ENCODE data around the gene TRIM3. TPM values are rescaled to one million over a fixed set of nuclear protein-coding genes. Genes with fewer than 3 reads are reported as not detected.

Gene TRIM3
- total RNA-seq, 1 experiment from 2014 or later: 20.3 TPM

DNA sequence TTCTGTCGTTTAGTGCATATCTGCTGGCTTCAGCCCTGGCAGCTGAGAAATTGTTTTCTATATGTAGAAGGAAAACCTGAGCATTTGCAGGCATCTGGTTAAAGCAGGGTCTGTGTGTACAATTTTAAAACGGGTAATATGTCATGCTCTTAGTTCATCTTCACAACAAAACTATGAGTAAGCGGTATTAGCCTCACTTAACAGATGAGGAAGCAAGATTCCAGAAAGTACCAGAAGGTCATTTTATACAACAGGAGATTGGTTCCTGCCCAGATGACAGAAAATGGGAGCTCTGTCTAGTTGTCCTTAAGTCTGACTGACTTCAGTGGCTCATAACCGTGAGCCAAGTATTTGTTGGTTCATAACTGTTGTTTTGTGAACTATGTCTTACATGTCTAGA, 8.7 kb upstream of the TRIM3 start:
- intact Hi-C loops (cut with micrococcal nuclease): loop anchor here (5.0 kb wide), 1 partner anchor 120 kb away; the partner anchor contains the start of genes ILK and RRP8
- no TSS peak for BruUV-seq (replicated peaks)
- POLR2A ChIA-PET (ENCODE audit: unreplicated experiment): no interaction called here
- CTCF ChIA-PET: no interaction called here
- H3K36me3 ChIP-seq (ENCODE audit: low read depth, low read length): peaks cover 44% of the 10 kb centered on the region
- H3K9ac ChIP-seq (ENCODE audit: low read length): peak overlapping the region; percentile 96
- peaks cover 57% of the 10 kb centered on the region for H3K79me2 ChIP-seq (ENCODE audit: low read length)
- H3K27me3 ChIP-seq (ENCODE audit: low read length): no peaks in the 10 kb centered on the region
- H3K9me2 ChIP-seq (replicated peaks; ENCODE audit: low read length): no peaks in the 10 kb centered on the region
- H3K4me2 ChIP-seq (ENCODE audit: low read length): peak overlapping the region; percentile 92
- H3K4me3 ChIP-seq (ENCODE audit: low read length): peak overlapping the region; percentile 95
- no peaks in the 10 kb centered on the region for H3K9me3 ChIP-seq (ENCODE audit: low read length)
- ATAC-seq: no peak
- peaks cover 12% of the 10 kb centered on the region for H3K4me1 ChIP-seq (ENCODE audit: insufficient read depth, low read length)
- H3K27ac ChIP-seq (ENCODE audit: low read length): no peak overlapping the region
- no peaks in the 10 kb centered on the region for H3F3A ChIP-seq (ENCODE audit: low read length, unreplicated experiment)
- TF ChIP-seq EZH2phosphoT487 (IDR thresholded peaks at IDR 0.05; ENCODE audit: borderline replicate concordance, low read length) (no peak), EZH2 (IDR thresholded peaks at IDR 0.05; ENCODE audit: low read length, unreplicated experiment) (no peak), CTCF (conservative IDR thresholded peaks at IDR 0.05; ENCODE audit: low read depth, low read length) (no peak)
- no peak for DNase-seq
- no peaks in the 10 kb centered on the region for H4K20me1 ChIP-seq (ENCODE audit: low read length)
- no peak overlapping the region for H2AFZ ChIP-seq (ENCODE audit: low read length)

- ChIA-PET POLR2A (ENCODE audit: unreplicated experiment) (no interaction called here), CTCF (interaction anchor here (0.5 to 0.8 kb wide), 2 partner anchors 103 to 186 kb away, joined by 8 read pairs; no protein-coding TSS in a partner anchor)
- ATAC-seq (peak; percentile 3; the same call in 1 of the 2 replicates), DNase-seq (no peak)
- peak overlapping the region; percentile 96 for H3K9ac ChIP-seq (ENCODE audit: low read length)
- H3K27ac ChIP-seq (ENCODE audit: low read length): peak overlapping the region; percentile 73
- H3K4me2 ChIP-seq (ENCODE audit: low read length): peak overlapping the region; percentile 92
- no peaks in the 10 kb centered on the region for H3F3A ChIP-seq (ENCODE audit: low read length, unreplicated experiment)
- peak overlapping the region; percentile 95 for H3K4me3 ChIP-seq (ENCODE audit: low read length)
- BruUV-seq (replicated peaks): no TSS peak
- no peaks in the 10 kb centered on the region for H3K9me2 ChIP-seq (replicated peaks; ENCODE audit: low read length)
- peaks cover 47% of the 10 kb centered on the region for H3K36me3 ChIP-seq (ENCODE audit: low read depth, low read length)
- TF ChIP-seq EZH2 (IDR thresholded peaks at IDR 0.05; ENCODE audit: low read length, unreplicated experiment) (no peak), EZH2phosphoT487 (IDR thresholded peaks at IDR 0.05; ENCODE audit: borderline replicate concordance, low read length) (no peak), CTCF (conservative IDR thresholded peaks at IDR 0.05; ENCODE audit: low read depth, low read length) (no peak)
- intact Hi-C loops (cut with micrococcal nuclease): loop anchor here (1.0 to 5.0 kb wide), 3 partner anchors 120 to 201 kb away; partner anchors contain the start of genes ILK, MRPL17 and RRP8
- no peaks in the 10 kb centered on the region for H3K9me3 ChIP-seq (ENCODE audit: low read length)
- H4K20me1 ChIP-seq (ENCODE audit: low read length): no peaks in the 10 kb centered on the region
- H3K27me3 ChIP-seq (ENCODE audit: low read length): no peaks in the 10 kb centered on the region
- peaks cover 12% of the 10 kb centered on the region for H3K4me1 ChIP-seq (ENCODE audit: insufficient read depth, low read length)
- H2AFZ ChIP-seq (ENCODE audit: low read length): peak overlapping the region; percentile 73
- H3K79me2 ChIP-seq (ENCODE audit: low read length): peaks cover 57% of the 10 kb centered on the region
These were observed 8.2 kb upstream of the TRIM3 start for GRCh38 chr11:6481924-6482275.

Data from PC-3 (cell line).